Coronary artery (tissue), 2 donors: Measurements from ENCODE around the gene LEKR1.

Experiments used
- DNase-seq: peaks from one replicate; pipeline ENCODE4 v3.0.0-alpha.2; 2017; ENCODE audit warnings: low spot score
- H3K27ac ChIP-seq, 2 donors: fragments of 200-600 bp; sonication (generic); one replicate each; pipeline ENCODE4 v1.5.1; 2016 to 2019
- H3K4me3 ChIP-seq: fragments of 200-600 bp; sonication (generic); 2 replicates; pipeline ENCODE4 v1.5.1; 2016; ENCODE audit warnings: mild to moderate bottlenecking, moderate library complexity
- TF ChIP-seq, protein P1 (sequence below): fragments of 200-600 bp; sonication (generic); IDR thresholded peaks from one replicate; pipeline ENCODE4 v1.5.1; 2019; ENCODE audit warnings: antibody characterized with exemption

Gene LEKR1

DNA sequence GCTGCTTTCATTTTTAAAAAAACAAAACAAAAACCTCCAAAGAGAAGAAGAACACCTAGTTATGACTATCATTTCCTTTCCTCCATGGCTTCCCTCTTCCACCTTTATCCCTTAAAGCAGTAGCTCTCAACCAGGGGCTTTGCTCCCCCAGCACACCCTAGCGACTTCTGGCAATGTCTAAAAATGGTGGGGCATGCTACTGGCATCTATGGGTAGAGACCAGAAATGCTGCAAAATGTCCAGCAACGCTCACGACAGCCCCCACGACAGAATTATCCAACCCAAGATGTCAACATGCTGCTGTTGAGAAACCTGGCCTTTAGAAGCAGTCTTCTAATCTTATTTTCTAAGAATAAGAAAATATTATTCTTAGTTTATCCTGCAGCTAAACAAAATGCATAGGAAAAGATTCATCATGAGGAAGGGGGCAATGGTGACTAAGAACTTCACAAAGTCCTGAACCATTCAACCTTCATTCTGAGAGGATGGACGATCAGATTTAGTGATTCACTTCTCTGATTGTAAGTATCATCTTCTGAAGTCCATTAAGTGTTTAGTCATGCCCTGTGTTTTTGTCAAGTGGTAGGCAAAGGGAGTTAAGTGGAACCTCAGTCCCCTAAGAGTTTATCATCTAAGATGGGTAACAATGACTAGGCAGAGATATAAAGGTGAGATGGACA is 252.1 kb downstream of the LEKR1 start:
- DNase-seq = no peak
- H3K27ac ChIP-seq = peak overlapping the region in 1 of 2 donors; percentile 73
- no peak overlapping the region for H3K4me3 ChIP-seq
- TF ChIP-seq, protein P1, sequence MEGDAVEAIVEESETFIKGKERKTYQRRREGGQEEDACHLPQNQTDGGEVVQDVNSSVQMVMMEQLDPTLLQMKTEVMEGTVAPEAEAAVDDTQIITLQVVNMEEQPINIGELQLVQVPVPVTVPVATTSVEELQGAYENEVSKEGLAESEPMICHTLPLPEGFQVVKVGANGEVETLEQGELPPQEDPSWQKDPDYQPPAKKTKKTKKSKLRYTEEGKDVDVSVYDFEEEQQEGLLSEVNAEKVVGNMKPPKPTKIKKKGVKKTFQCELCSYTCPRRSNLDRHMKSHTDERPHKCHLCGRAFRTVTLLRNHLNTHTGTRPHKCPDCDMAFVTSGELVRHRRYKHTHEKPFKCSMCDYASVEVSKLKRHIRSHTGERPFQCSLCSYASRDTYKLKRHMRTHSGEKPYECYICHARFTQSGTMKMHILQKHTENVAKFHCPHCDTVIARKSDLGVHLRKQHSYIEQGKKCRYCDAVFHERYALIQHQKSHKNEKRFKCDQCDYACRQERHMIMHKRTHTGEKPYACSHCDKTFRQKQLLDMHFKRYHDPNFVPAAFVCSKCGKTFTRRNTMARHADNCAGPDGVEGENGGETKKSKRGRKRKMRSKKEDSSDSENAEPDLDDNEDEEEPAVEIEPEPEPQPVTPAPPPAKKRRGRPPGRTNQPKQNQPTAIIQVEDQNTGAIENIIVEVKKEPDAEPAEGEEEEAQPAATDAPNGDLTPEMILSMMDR = no peak

DNA sequence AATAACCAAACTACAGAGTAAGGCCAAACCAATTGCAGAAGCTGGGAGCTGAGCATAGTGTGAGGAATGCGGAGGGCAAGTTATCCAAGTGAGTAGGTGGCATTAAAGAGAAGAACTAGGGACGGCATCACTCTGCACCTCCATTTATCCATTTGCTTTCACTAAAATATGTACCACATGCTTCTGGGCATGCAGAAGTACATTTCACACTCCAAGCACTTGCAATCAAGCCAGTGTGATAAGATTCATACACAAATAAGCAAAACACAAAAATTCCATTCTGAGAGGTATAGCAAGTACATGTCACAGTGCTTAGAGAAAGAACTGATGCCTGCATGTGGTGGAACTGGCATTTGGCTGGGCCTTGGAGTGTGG is 252.6 kb downstream of the LEKR1 start:
- H3K4me3 ChIP-seq = no peak overlapping the region
- TF ChIP-seq, protein P1 = no peak

DNA sequence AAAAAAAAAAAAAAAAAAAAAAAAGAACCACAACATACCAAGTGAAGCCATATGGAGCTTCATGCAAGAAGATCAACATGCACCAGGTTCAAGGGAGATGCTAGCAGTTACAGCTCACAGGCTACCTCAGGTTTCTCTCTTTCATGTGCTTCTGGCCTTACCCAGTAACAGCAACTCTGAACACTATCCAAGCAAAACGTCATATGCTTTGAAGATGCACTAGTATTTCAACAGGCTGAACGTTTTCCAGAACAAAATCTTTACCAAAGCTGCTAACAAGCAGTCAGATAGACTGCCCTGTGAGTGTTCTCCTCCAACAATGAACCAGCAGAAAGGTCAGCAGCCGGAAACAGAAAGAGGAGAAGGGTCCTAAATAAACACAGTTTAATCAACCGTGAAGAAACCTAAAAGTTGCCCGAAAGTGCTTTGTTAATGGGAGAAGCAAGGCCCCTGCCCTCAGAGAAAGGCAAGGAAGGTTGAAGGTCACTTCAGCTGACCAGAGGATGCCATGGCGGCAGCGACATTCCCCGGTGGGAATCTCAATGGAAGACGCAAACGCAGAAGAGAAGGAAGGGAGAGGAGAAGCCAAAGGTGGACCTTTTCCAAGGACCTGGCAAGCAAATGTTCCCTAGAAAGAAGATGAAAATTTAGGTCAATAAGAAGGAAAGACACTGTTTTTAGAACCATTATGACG is 253.7 kb downstream of the LEKR1 start:
- no peak overlapping the region for H3K27ac ChIP-seq
- TF ChIP-seq, protein P1 = no peak
- DNase-seq = peak; percentile 55
- H3K4me3 ChIP-seq = no peak overlapping the region

More for the DNA sequence above, 252.6 kb downstream of the LEKR1 start:
- peak overlapping the region in 1 of 2 donors; percentile 73 for H3K27ac ChIP-seq
- no peak for DNase-seq

DNA sequence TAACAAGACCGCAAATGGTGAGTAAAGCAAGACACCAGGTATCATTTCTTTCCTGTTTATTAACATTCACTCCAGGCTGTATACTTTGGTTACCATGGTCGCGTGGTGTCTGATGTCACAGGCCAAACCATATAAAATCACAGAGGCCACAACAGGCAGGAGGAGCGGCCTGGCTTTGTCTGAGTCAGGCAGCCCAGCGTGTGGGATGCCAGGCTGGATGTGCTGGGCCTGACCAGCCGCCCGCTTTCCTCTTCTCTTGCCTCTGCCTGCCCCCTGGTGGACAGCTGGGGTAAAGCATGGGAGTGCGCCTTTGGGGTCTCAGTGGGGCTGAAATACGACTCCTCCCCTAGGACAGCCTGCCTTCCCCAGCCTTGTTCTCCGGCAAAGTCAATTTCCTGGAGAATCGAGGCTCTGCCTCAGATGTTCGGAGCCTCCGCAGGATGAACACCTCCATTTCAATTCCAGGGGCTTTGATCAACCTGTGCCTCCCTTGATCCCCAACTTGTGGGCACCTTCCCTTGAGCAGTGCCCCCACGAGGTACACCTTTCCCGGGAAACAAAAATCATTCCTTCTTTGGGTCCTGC is 255.6 kb downstream of the LEKR1 start:
- DNase-seq = peak; percentile 92
- TF ChIP-seq, protein P1 = peak; percentile 98
- Histone ChIP-seq H3K4me3 (no peak overlapping the region), H3K27ac (peak overlapping the region in 1 of 2 donors; percentile 31)

DNA sequence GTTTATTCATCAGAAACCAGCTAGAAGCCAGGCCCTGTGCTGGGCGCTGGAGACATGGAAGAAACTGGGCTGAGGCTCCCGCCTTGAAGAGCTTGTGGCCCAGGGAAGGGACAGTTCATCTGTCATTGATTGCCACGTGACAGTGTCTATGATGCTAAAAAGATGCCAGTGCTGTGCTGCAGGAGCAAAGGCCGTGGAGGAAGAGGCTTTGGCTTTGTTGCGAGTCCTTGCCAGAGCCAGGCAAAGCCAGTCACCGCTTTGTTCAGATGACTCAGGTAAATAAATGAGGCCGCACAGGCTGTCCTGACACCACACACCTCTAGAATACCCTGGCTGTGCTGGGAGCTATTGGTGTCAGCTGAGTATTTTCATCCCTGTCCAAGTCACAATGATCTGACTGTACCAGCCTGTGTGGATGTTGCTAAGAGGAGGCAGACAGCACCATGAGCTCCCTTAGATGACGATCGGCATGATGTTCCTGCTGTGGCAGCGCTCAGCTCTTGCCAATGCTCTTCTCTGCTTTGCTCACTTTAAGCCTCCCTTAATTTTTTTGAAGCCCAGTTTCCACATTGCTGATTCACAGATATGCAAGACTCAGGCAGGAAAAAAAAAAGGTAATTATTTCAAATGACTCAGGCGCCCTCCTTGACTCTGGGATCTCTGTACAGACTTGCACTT is 256.3 kb downstream of the LEKR1 start:
- Histone ChIP-seq H3K4me3 (no peak overlapping the region), H3K27ac (no peak overlapping the region)
- peak; percentile 68 for DNase-seq
- TF ChIP-seq, protein P1 = no peak

DNA sequence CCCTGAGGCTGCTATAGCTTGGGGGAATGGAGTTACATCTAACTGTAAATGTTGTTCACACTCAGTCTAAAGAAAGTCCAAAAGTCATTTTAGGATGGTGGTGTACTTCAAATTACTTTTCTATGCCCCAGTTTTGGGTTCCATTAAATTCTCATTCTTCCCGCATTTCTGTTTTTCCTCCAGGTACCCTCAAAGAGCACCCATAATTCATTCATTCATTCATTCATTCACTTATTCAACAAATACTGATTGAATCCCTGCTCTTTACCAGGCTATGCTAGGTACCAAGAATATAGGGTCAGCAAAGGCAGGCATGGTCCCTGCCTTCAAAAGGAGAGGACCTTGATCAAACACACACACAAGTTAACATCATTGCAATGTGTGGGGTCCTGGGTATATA is 257.7 kb downstream of the LEKR1 start:
- DNase-seq = no peak
- no peak overlapping the region for H3K4me3 ChIP-seq
- TF ChIP-seq, protein P1 = no peak
- H3K27ac ChIP-seq = no peak overlapping the region
